Heart left ventricle (tissue), 16 donors: ENCODE results near the gene PPP1R1B. TPM values are rescaled to one million over a fixed set of nuclear protein-coding genes. Genes with fewer than 3 reads are reported as not detected.

Source experiments
- ATAC-seq, 4 donors: fragments of 200-7000 bp; cut with Tn5 transposase; one replicate each; pipeline ENCODE4 v1.9.1; 2020 to 2022; ENCODE audit warnings: moderate library complexity in 4 of 4, mild to moderate bottlenecking in 3 of 4, moderate number of reproducible peaks in 1 of 4
- DNase-seq, 5 donors: peaks; one replicate each; pipeline ENCODE4 v3.0.0-alpha.2; 2020
- H3K27ac ChIP-seq, 12 donors: fragments of 200-600 bp; sonication (generic) in 4 of 12; one replicate each; pipeline versions ENCODE4 v1.5.0 to v1.8.0; 2016 to 2022; ENCODE audit warnings: mild to moderate bottlenecking in 2 of 12
- H3K27me3 ChIP-seq, 9 donors: fragments of 200-600 bp; sonication (generic) in 2 of 9; one replicate each; pipeline versions ENCODE4 v1.5.1 to v1.8.0; 2016 to 2022; ENCODE audit warnings: mild to moderate bottlenecking in 3 of 9
- H3K36me3 ChIP-seq, 9 donors: fragments of 200-600 bp; sonication (generic) in 2 of 9; one replicate each; pipeline versions ENCODE4 v1.5.0 to v1.8.0; 2018 to 2022; ENCODE audit warnings: mild to moderate bottlenecking in 2 of 9
- H3K4me1 ChIP-seq, 12 donors: fragments of 200-600 bp; sonication (generic) in 4 of 12; one replicate each; pipeline versions ENCODE4 v1.5.0 to v1.8.0; 2016 to 2022; ENCODE audit warnings: mild to moderate bottlenecking in 3 of 12
- H3K4me3 ChIP-seq, 12 donors: fragments of 200-600 bp; sonication (generic) in 4 of 12; one replicate each; pipeline versions ENCODE4 v1.5.0 to v1.8.0; 2017 to 2022; ENCODE audit warnings: mild to moderate bottlenecking in 9 of 12, moderate library complexity in 4 of 12
- H3K9me3 ChIP-seq, 12 donors: fragments of 200-600 bp; sonication (generic) in 4 of 12; one replicate each; pipeline versions ENCODE4 v1.5.0 to v1.8.0; 2016 to 2022; ENCODE audit warnings: mild to moderate bottlenecking in 1 of 12
- CTCF ChIP-seq, 12 donors: fragments of 200-600 bp; sonication (generic) in 4 of 12; IDR thresholded peaks; one replicate each; pipeline versions ENCODE4 v1.5.0 to v1.8.0; 2018 to 2022; ENCODE audit warnings: antibody characterized with exemption in 12 of 12, mild to moderate bottlenecking in 5 of 12
- POLR2A ChIP-seq, 2 donors: fragments of 450-650 bp; IDR thresholded peaks; one replicate each; pipeline ENCODE4 v1.6.1; 2017; ENCODE audit warnings: antibody characterized with exemption in 2 of 2, mild to moderate bottlenecking in 2 of 2, moderate library complexity in 2 of 2
- WGBS, 4 donors: extraction: QIAGEN DNeasy Blood & Tissue Kit in 2 of 4; methylation state at CpG; one replicate each; pipeline versions ENCODE4 v1.1.5 to v1.1.7; 2013 to 2018; 5-methylcytosine and 5-hydroxymethylcytosine counted together
- intact Hi-C, 10 donors: fragments of 100-400 bp; cut with DNase I; formaldehyde crosslinking; loops; one replicate each; pipeline versions ENCODE4 v1.11.1 to v1.14.2; 2022
- polyA plus RNA-seq, 2 donors: library from polyadenylated mRNA; stranded (reverse); fragments of 200-250 nt; gene quantifications; one replicate each; pipeline ENCODE4 v1.2.3, GENCODE V29; 2013
- total RNA-seq, 9 donors: library from RNA; depleted of rRNA in 2 of 9; stranded (reverse); fragments of >200 nt in 2 of 9; fragmentation: NEBNext Ultra II Directional in 3 of 9; extraction: Animal tissue kit (Norgen Biotek cat#: 25700) in 3 of 9; gene quantifications; one replicate each; pipeline versions ENCODE4 v1.1.0 to v1.2.4, GENCODE V29; 2016 to 2023
- donor health status: ischemic (EF 13 %, LVEDD 7.1; RV severe dilation, severe dysfunction).
- donor health status: healthy with polysubstance abuse.
- donor health status: DM: no; HTN: yes; CAD: no.
- donor health status: DM: no; HTN: no; CAD: no.
- donor health status: ischemic (EF 25% LVEDD 6.9; RV normal size, moderate dysfunction).
- donor health status: ischemic (EF 25% LVEDD 5.7; RV mildly dilated, moderate dysfunction).
- donor health status: healthy.
- donor health status: DM: yes; HTN: yes; CAD: no.
- donor health status: ischemic (EF 35%, LVEDD 5.7; RV mildly dilated, moderate dysfunction).
- donor health status: nonischemic (EF 11% LVEDD 7.7; RV severe dilation, severe dysfunction).
- donor health status: DM: yes; HTN: yes; CAD: no.
- donor health status: PGD.
- donor health status: ischemic (EF 29% LVEDD 5.4; RV normal size, mild dysfunction).
- donor health status: nonischemic (EF 23%, LVEDD 6.1; RV moderate dilation, normal function).

Gene PPP1R1B
- total and polyA plus RNA-seq, 11 donors, result 0.54 to 5.8 (median 0.88) TPM; not detected in 1

- intact Hi-C loops, result no loop called here
- H3K4me1 ChIP-seq, result peaks cover 0 to 41% (median 12%) of the 10 kb centered on the region in 12 donors
- DNase-seq (no peak), ATAC-seq (no peak)
- H3K9me3 ChIP-seq, result no peaks in the 10 kb centered on the region
- WGBS, 4 donors, result 90 to 94% (median 91%) methylated on average over 11 of the region's 11 CpGs
- TF ChIP-seq POLR2A (IDR thresholded peaks at IDR 0.05), result no peak
- TF ChIP-seq CTCF (IDR thresholded peaks at IDR 0.05), result no peak
- no peak overlapping the region for H3K27ac ChIP-seq
- H3K27me3 ChIP-seq, result no peaks in the 10 kb centered on the region
- peaks cover 0 to 17% (median 5%) of the 10 kb centered on the region in 9 donors for H3K36me3 ChIP-seq
- no peak overlapping the region for H3K4me3 ChIP-seq
Measured at GRCh38 chr17:39650121-39650579, 23.4 kb downstream of the PPP1R1B start.

- ATAC-seq, result no peak
- intact Hi-C loops, result no loop called here
Measured at GRCh38 chr17:39651923-39652586, 25.3 kb downstream of the PPP1R1B start.

GRCh38 chr17:39652587-39653315 lies 26.0 kb downstream of the PPP1R1B start:
- Histone ChIP-seq H3K27me3 (no peaks in the 10 kb centered on the region), H3K9me3 (no peaks in the 10 kb centered on the region), H3K4me1 (peaks cover 0 to 43% (median 8%) of the 10 kb centered on the region in 12 donors), H3K36me3 (peaks cover 0 to 28% (median 5%) of the 10 kb centered on the region in 9 donors), H3K27ac (peak overlapping the region in 4 of 12 donors; percentile 9 to 47 (median 20)), H3K4me3 (no peak overlapping the region)
- intact Hi-C loops, result no loop called here
- ATAC-seq, result peak in 1 of 4 donors; percentile 18
- 59 to 61% (median 60%) methylated on average over 7 of the region's 7 CpGs for WGBS, 4 donors
- no peak for DNase-seq
- TF ChIP-seq POLR2A (IDR thresholded peaks at IDR 0.05) (no peak), CTCF (IDR thresholded peaks at IDR 0.05) (no peak)

More at GRCh38 chr17:39651923-39652586, 25.3 kb downstream of the PPP1R1B start:
- Histone ChIP-seq H3K27ac (peak overlapping the region in 2 of 12 donors; percentile 19 to 30), H3K4me1 (peaks cover 0 to 39% (median 8%) of the 10 kb centered on the region in 12 donors), H3K9me3 (no peaks in the 10 kb centered on the region), H3K4me3 (no peak overlapping the region), H3K36me3 (peaks cover 0 to 23% (median 5%) of the 10 kb centered on the region in 9 donors), H3K27me3 (no peaks in the 10 kb centered on the region)
- no peak for DNase-seq
- 62 to 76% (median 71%) methylated on average over 8 of the region's 8 CpGs for WGBS, 4 donors
- TF ChIP-seq POLR2A (IDR thresholded peaks at IDR 0.05) (no peak), CTCF (IDR thresholded peaks at IDR 0.05) (no peak)

- intact Hi-C loops, result no loop called here
- DNase-seq (no peak), ATAC-seq (peak in 1 of 4 donors; percentile 10)
- peaks cover 0 to 33% (median 5%) of the 10 kb centered on the region in 9 donors for H3K36me3 ChIP-seq
- peaks cover 0 to 48% (median 9%) of the 10 kb centered on the region in 12 donors for H3K4me1 ChIP-seq
- WGBS, 4 donors, result 72 to 81% (median 80%) methylated on average over 7 to 12 of the region's 12 CpGs
- H3K4me3 ChIP-seq, result no peak overlapping the region
- peak overlapping the region in 4 of 12 donors; percentile 9 to 47 (median 20) for H3K27ac ChIP-seq
- no peak for TF ChIP-seq POLR2A (IDR thresholded peaks at IDR 0.05)
- TF ChIP-seq CTCF (IDR thresholded peaks at IDR 0.05), result no peak
- no peaks in the 10 kb centered on the region for H3K27me3 ChIP-seq
- H3K9me3 ChIP-seq, result no peaks in the 10 kb centered on the region
Measured at GRCh38 chr17:39653316-39653661, 26.5 kb downstream of the PPP1R1B start.
